Measurements from ENCODE around the gene KCNJ14. TPM values are rescaled to one million over a fixed set of nuclear protein-coding genes. Genes with fewer than 3 reads are reported as not detected.
A peak's percentile ranks its signal among the peaks of the same experiment; 100 is the strongest.
"Not testable (repeated sequence)": the region's sequence is repeated elsewhere in the genome, so short reads cannot be mapped to it uniquely, and the experiment has no call there.

Gene KCNJ14
- total RNA-seq, 2 experiments from 2014 or later = 1.7 to 2.0 TPM

DNA sequence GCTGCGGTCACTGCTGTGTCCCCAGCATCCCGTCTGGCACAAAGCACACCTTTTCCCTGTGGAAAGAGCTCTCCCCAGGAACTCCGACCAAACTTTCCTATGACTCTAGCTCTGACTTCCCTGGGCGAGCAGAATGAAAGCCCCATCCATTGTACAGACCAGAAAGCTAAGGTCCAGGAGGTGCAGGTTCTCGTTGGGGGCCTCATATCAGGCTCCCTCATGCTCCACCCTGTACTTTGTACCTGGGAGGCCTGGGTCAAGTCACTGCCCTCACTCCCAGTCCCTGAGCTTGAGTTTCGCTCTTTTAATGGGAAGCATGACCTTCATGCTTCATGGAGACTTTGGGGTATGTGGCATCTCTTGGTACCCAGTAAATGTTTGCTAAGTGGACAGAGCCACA is 32.2 kb downstream of the KCNJ14 start:
- ATAC-seq (ENCODE audit: poor library complexity) (no peak), DNase-seq (no peak)
- Mint-ChIP-seq H3K27ac (no peak overlapping the region), H3K4me3 (no peak overlapping the region), H3K27me3 (peaks cover 16% of the 10 kb centered on the region), H3K4me1 (ENCODE audit: low read depth) (peaks cover 24% of the 10 kb centered on the region), H3K36me3 (ENCODE audit: low read depth) (no peaks in the 10 kb centered on the region), H3K9me3 (no peaks in the 10 kb centered on the region)
- Histone ChIP-seq H3K27me3 (ENCODE audit: control insufficient read depth in 1 of 2, insufficient read depth in 2 of 2, low read length in 2 of 2) (peaks cover 0 to 8% of the 10 kb centered on the region in 2 experiments), H3K4me1 (ENCODE audit: insufficient read depth, low read length) (peaks cover 30% of the 10 kb centered on the region), H3K27ac (ENCODE audit: low read depth in 1 of 2, low read length in 2 of 2) (no peak overlapping the region), H3K9me3 (ENCODE audit: control insufficient read depth in 1 of 2, insufficient read depth in 1 of 2, low read length in 2 of 2) (peaks cover 0 to 1% of the 10 kb centered on the region in 2 experiments), H3K36me3 (ENCODE audit: insufficient read depth, low read length) (no peaks in the 10 kb centered on the region), H3K4me3 (ENCODE audit: low read length) (no peak overlapping the region)
- TF ChIP-seq CTCF (IDR thresholded peaks at IDR 0.05) = no peak
- ChIA-PET POLR2A (no interaction called here), CTCF (interaction anchor here (0.6 kb wide), 1 partner anchor 18 kb away, joined by 3 read pairs; no protein-coding TSS in a partner anchor)
- intact Hi-C loops (cut with DNase I, micrococcal nuclease) = no loop called here

DNA sequence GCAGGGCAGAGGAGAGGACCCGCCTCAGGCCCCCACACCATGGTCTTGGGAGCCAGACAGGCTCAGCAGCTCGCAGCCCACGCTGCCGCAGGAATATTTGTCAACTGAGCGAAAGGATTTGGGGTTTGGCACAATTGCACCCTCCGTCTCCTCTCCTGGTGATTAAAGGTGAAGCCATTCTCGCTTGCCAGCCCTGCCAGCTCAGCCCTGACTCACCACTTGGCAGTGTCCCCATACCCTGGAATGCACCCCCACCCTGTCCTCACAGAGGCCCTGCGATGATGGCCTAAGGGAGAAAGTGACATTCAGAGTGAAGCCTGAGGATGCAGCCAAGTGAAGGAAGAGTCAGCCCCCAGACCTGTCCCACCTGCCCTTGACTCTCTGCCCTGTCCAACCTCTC is 32.6 kb downstream of the KCNJ14 start:
- CTCF ChIA-PET = interaction anchor here (0.6 kb wide), 1 partner anchor 18 kb away, joined by 3 read pairs; no protein-coding TSS in a partner anchor
- peaks cover 0 to 12% of the 10 kb centered on the region in 2 experiments for H3K27me3 ChIP-seq (ENCODE audit: control insufficient read depth in 1 of 2, insufficient read depth in 2 of 2, low read length in 2 of 2)
- H3K9me3 ChIP-seq (ENCODE audit: control insufficient read depth in 1 of 2, insufficient read depth in 1 of 2, low read length in 2 of 2) = peaks cover 0 to 5% of the 10 kb centered on the region in 2 experiments
- H3K4me3 ChIP-seq (ENCODE audit: low read length) = no peak overlapping the region
- peaks cover 20% of the 10 kb centered on the region for H3K27me3 Mint-ChIP-seq
- POLR2A ChIA-PET = interaction anchor here (0.7 kb wide), 1 partner anchor 23 kb away, joined by 5 read pairs; no protein-coding TSS in a partner anchor
- no peak overlapping the region for H3K27ac Mint-ChIP-seq
- H3K4me1 ChIP-seq (ENCODE audit: insufficient read depth, low read length) = peaks cover 35% of the 10 kb centered on the region
- H3K36me3 Mint-ChIP-seq (ENCODE audit: low read depth) = no peaks in the 10 kb centered on the region
- no peak for ATAC-seq (ENCODE audit: poor library complexity)
- no peak for DNase-seq
- H3K9me3 Mint-ChIP-seq = no peaks in the 10 kb centered on the region
- intact Hi-C loops (cut with DNase I, micrococcal nuclease) = no loop called here
- TF ChIP-seq CTCF (IDR thresholded peaks at IDR 0.05) = no peak
- no peaks in the 10 kb centered on the region for H3K36me3 ChIP-seq (ENCODE audit: insufficient read depth, low read length)
- H3K4me3 Mint-ChIP-seq = no peak overlapping the region
- no peak overlapping the region for H3K27ac ChIP-seq (ENCODE audit: low read depth in 1 of 2, low read length in 2 of 2)
- peaks cover 28% of the 10 kb centered on the region for H3K4me1 Mint-ChIP-seq (ENCODE audit: low read depth)

GRCh38 chr19:48488478-48488877 is 33.1 kb downstream of the KCNJ14 start:
- H3K4me1 ChIP-seq (ENCODE audit: insufficient read depth, low read length) = peaks cover 38% of the 10 kb centered on the region
- intact Hi-C loops (cut with DNase I, micrococcal nuclease); DNase-seq; H3K27ac ChIP-seq (ENCODE audit: low read depth in 1 of 2, low read length in 2 of 2); H3K4me3 ChIP-seq (ENCODE audit: low read length); ATAC-seq (ENCODE audit: poor library complexity); H3K27ac Mint-ChIP-seq; H3K36me3 Mint-ChIP-seq (ENCODE audit: low read depth); H3K36me3 ChIP-seq (ENCODE audit: insufficient read depth, low read length); H3K9me3 Mint-ChIP-seq; H3K9me3 ChIP-seq (ENCODE audit: control insufficient read depth in 1 of 2, insufficient read depth in 1 of 2, low read length in 2 of 2): not testable (repeated sequence)
- ChIA-PET POLR2A (interaction anchor here (0.7 kb wide), 1 partner anchor 22 kb away, joined by 5 read pairs; no protein-coding TSS in a partner anchor), CTCF (interaction anchor here (2.7 kb wide), 1 partner anchor 96 kb away, joined by 26 read pairs; no protein-coding TSS in a partner anchor)
- peaks cover 24% of the 10 kb centered on the region for H3K27me3 Mint-ChIP-seq
- peaks cover 33% of the 10 kb centered on the region for H3K4me1 Mint-ChIP-seq (ENCODE audit: low read depth)
- H3K27me3 ChIP-seq (ENCODE audit: control insufficient read depth in 1 of 2, insufficient read depth in 2 of 2, low read length in 2 of 2) = peaks cover 0 to 13% of the 10 kb centered on the region in 2 experiments
- H3K4me3 Mint-ChIP-seq = peak overlapping the region; percentile 7
